ENCODE measurements around the gene DGCR6L. TPM values are rescaled to one million over a fixed set of nuclear protein-coding genes. Genes with fewer than 3 reads are reported as not detected.
"Not testable (repeated sequence)": the region's sequence is repeated elsewhere in the genome, so short reads cannot be mapped to it uniquely, and the experiment has no call there.

Gene DGCR6L
- total RNA-seq, 1 donor from 2014 or later: 45.2 TPM

GRCh38 chr22:20316844-20317401 lies 2.9 kb downstream of the DGCR6L start:
- H3K27me3 ChIP-seq (ENCODE audit: low read depth): no peaks in the 10 kb centered on the region
- no peaks in the 10 kb centered on the region for H3K36me3 ChIP-seq
- no peak overlapping the region for H3K4me3 ChIP-seq
- DNase-seq: no peak
- TF ChIP-seq CTCF (IDR thresholded peaks at IDR 0.05; ENCODE audit: borderline replicate concordance): no peak
- no peak overlapping the region for H3K27ac ChIP-seq (replicated peaks)
- H3K9me3 ChIP-seq (replicated peaks): no peaks in the 10 kb centered on the region
- peaks cover 55% of the 10 kb centered on the region for H3K4me1 ChIP-seq
- intact Hi-C loops (cut with micrococcal nuclease): no loop called here

- no peak for DNase-seq
- no peak for TF ChIP-seq CTCF (IDR thresholded peaks at IDR 0.05; ENCODE audit: borderline replicate concordance)
- Histone ChIP-seq H3K9me3 (replicated peaks) (no peaks in the 10 kb centered on the region), H3K27ac (replicated peaks) (no peak overlapping the region), H3K4me1 (peaks cover 49% of the 10 kb centered on the region), H3K4me3 (no peak overlapping the region), H3K36me3 (no peaks in the 10 kb centered on the region), H3K27me3 (ENCODE audit: low read depth) (no peaks in the 10 kb centered on the region)
- intact Hi-C loops (cut with micrococcal nuclease): no loop called here
Measured at GRCh38 chr22:20316217-20316843, 3.5 kb downstream of the DGCR6L start.

GRCh38 chr22:20315337-20316216 lies 4.3 kb downstream of the DGCR6L start:
- Histone ChIP-seq H3K27me3 (ENCODE audit: low read depth) (no peaks in the 10 kb centered on the region), H3K36me3 (no peaks in the 10 kb centered on the region), H3K4me1 (peaks cover 42% of the 10 kb centered on the region), H3K9me3 (replicated peaks) (no peaks in the 10 kb centered on the region), H3K27ac (replicated peaks) (no peak overlapping the region), H3K4me3 (no peak overlapping the region)
- DNase-seq: no peak
- intact Hi-C loops (cut with micrococcal nuclease): no loop called here
- TF ChIP-seq CTCF (IDR thresholded peaks at IDR 0.05; ENCODE audit: borderline replicate concordance): no peak

- DNase-seq; H3K27me3 ChIP-seq (ENCODE audit: low read depth); H3K9me3 ChIP-seq (replicated peaks); H3K36me3 ChIP-seq; H3K27ac ChIP-seq (replicated peaks); intact Hi-C loops (cut with micrococcal nuclease); H3K4me3 ChIP-seq: not testable (repeated sequence)
- peaks cover 36% of the 10 kb centered on the region for H3K4me1 ChIP-seq
Measured at GRCh38 chr22:20314741-20315336, 5.0 kb downstream of the DGCR6L start.

- intact Hi-C loops (cut with micrococcal nuclease); H3K4me3 ChIP-seq; H3K27me3 ChIP-seq (ENCODE audit: low read depth); H3K9me3 ChIP-seq (replicated peaks); H3K27ac ChIP-seq (replicated peaks); H3K36me3 ChIP-seq; DNase-seq: not testable (repeated sequence)
- peaks cover 30% of the 10 kb centered on the region for H3K4me1 ChIP-seq
Measured at GRCh38 chr22:20314206-20314605, 5.7 kb downstream of the DGCR6L start.

- H3K27ac ChIP-seq (replicated peaks); DNase-seq; intact Hi-C loops (cut with micrococcal nuclease); H3K4me3 ChIP-seq; H3K27me3 ChIP-seq (ENCODE audit: low read depth); H3K9me3 ChIP-seq (replicated peaks); H3K36me3 ChIP-seq: not testable (repeated sequence)
- H3K4me1 ChIP-seq: peaks cover 23% of the 10 kb centered on the region
Measured at GRCh38 chr22:20313306-20314077, 6.4 kb downstream of the DGCR6L start.

All from left ventricle myocardium inferior (tissue), 1 donor.